ENCODE measurements around the gene ATP2A3.
A peak's percentile ranks its signal among the peaks of the same experiment; 100 is the strongest.

GRCh38 chr17:3907483-3908216 is 56.6 kb downstream of the ATP2A3 start:
- TF ChIP-seq CTCF (IDR thresholded peaks at IDR 0.05) (peak in 1 of 4 experiments; percentile 25), EP300 (IDR thresholded peaks at IDR 0.05) (no peak), POLR2A (IDR thresholded peaks at IDR 0.05) (no peak), POLR2AphosphoS5 (IDR thresholded peaks at IDR 0.05) (no peak)
